Hippocampal formation (tissue), 2 donors: Measurements from ENCODE around the gene FBLN2.
A peak's percentile ranks its signal among the peaks of the same experiment; 100 is the strongest.
"Not testable (repeated sequence)": the region's sequence is repeated elsewhere in the genome, so short reads cannot be mapped to it uniquely, and the experiment has no call there.

Source experiments
- DNase-seq, 2 donors: peaks; one replicate each; lab custom pipeline; 2025; lab: John Stamatoyannopoulos, UW

Gene FBLN2

GRCh38 chr3:13548696-13549622 lies at the start of gene FBLN2:
TSS of gene FBLN2 (plus strand) at chr3:13549125. CDS start at chr3:13570356, 21,231 bp downstream.
- DNase-seq, result no peak

- DNase-seq, result not testable (repeated sequence)
These were observed 49.7 kb upstream of the FBLN2 start for GRCh38 chr3:13499246-13499645.

GRCh38 chr3:13500133-13500885 lies 48.6 kb upstream of the FBLN2 start:
- DNase-seq, result no peak

- DNase-seq, result no peak
These were observed 47.9 kb upstream of the FBLN2 start for GRCh38 chr3:13501056-13501455.

- no peak for DNase-seq
These were observed 47.4 kb upstream of the FBLN2 start for GRCh38 chr3:13501521-13501920.

- DNase-seq, result no peak
These were observed 46.8 kb upstream of the FBLN2 start for GRCh38 chr3:13501958-13502790.

- DNase-seq, result no peak
These were observed 46.2 kb upstream of the FBLN2 start for GRCh38 chr3:13502791-13503060.

- DNase-seq, result no peak
These were observed 44.6 kb upstream of the FBLN2 start for GRCh38 chr3:13504161-13504831.

- no peak for DNase-seq
These were observed 43.5 kb upstream of the FBLN2 start for GRCh38 chr3:13505147-13506130.

- no peak for DNase-seq
These were observed 42.7 kb upstream of the FBLN2 start for GRCh38 chr3:13506239-13506638.

- DNase-seq, result no peak
These were observed 42.2 kb upstream of the FBLN2 start for GRCh38 chr3:13506680-13507079.

GRCh38 chr3:13507247-13507569 lies 41.7 kb upstream of the FBLN2 start:
- DNase-seq, result no peak

GRCh38 chr3:13507570-13508339 lies 41.2 kb upstream of the FBLN2 start:
- DNase-seq, result peak in 1 of 2 donors; percentile 34

- DNase-seq, result no peak
These were observed 40.4 kb upstream of the FBLN2 start for GRCh38 chr3:13508496-13508895.

GRCh38 chr3:13509059-13509815 lies 39.7 kb upstream of the FBLN2 start:
- no peak for DNase-seq

GRCh38 chr3:13509816-13510192 lies 39.1 kb upstream of the FBLN2 start:
- DNase-seq, result no peak

GRCh38 chr3:13512451-13512850 lies 36.5 kb upstream of the FBLN2 start:
- no peak for DNase-seq

GRCh38 chr3:13513051-13513912 lies 35.6 kb upstream of the FBLN2 start:
- DNase-seq, result no peak
